ENCODE measurements around the gene CCDC85B. TPM values are rescaled to one million over a fixed set of nuclear protein-coding genes. Genes with fewer than 3 reads are reported as not detected.

Gene CCDC85B
- total RNA-seq, 1 donor from 2014 or later = 46.9 TPM

DNA sequence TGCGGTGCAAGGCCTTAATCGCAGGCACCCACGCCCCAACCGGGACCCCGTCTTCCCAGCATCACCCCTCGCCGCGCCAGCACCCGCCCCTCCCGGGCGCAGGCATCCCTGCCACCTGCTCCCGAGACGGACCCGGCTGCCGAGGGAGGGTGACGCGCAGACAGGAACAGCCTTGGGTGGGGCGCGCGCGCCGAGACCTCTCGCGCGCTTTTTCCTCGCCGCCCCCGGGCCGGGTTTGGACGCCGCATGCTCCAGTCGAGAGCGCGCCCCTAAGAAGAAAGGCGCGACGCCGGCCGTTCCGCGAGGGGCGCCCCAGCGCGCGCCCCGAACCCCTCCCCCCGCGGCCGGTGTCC, 33.0 kb upstream of the CCDC85B start:
- intact Hi-C loops (cut with micrococcal nuclease) = no loop called here

DNA sequence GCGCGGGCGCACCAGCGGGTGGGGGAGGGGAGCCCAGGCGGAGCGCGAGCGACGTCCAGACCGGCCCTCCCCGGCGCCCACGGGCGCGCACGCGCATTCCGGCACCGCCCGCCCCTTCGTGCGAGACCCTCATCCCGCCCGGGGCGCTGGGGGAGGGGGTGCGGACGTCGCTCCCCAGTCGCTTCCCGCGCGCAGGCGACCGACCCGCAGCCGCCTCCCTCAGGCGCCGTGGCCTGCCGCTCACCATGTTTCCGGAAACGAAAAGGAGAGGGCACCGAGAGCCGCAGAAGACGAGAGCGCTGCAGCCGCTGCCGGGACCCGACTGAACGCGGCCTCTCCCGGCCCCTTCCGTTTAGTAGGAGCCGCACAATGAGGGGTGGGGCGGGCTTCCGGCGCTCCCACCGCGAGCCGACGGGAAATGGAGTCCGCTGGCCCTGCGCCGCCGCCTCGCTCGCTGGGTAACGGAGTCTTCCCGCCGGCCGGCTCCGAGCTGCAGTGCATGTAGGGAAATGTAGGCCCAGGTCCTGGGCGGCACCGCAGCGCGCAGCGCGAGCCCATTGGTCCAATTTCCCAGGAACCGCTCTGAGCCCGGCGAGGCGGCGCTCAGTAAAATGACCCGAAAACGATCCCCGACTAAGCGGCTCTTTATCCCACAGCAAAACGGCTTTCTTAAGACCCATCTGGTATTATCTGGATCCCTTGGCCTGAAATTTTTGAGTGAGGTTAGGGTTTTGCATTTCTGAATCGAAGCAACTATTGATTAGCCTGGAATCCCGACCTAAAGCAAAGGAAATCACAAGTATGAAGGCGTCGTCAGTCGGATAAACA, 32.4 kb upstream of the CCDC85B start, which contains the start of gene CFL1:
CFL1 (minus strand) TSS at position 328 of the 828 bp plus-strand sequence; CDS start at position 247, 81 bp downstream.
- intact Hi-C loops (cut with micrococcal nuclease) = loop anchor here (1.0 to 2.0 kb wide), 10 partner anchors 25 to 759 kb away; partner anchors contain the start of genes BANF1, EIF1AD, PCNX3 and RAB1B

DNA sequence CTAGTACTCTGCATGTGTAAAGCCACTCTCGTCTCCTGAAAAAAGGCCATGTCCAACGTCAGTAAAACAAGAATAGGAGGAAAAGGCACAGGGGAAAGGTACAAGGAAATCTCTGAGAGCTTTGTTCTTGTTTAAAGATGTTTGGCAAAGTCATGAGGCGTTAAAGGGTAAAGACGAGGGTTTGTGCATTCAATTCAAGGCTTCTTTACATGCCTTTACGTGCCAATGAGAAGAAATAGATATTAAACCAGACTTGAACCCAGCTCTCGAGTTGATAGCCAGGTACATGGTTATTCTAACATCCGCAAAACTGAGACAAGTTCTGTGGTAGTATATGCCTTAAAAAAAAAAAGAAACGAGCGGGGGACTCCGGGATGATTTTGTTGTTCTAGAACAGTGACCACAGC, 31.8 kb upstream of the CCDC85B start:
- intact Hi-C loops (cut with micrococcal nuclease) = loop anchor here (1.0 to 2.0 kb wide), 16 partner anchors 25 to 758 kb away; partner anchors contain the start of genes BANF1, CCDC85B, DPP3 and EIF1AD

DNA sequence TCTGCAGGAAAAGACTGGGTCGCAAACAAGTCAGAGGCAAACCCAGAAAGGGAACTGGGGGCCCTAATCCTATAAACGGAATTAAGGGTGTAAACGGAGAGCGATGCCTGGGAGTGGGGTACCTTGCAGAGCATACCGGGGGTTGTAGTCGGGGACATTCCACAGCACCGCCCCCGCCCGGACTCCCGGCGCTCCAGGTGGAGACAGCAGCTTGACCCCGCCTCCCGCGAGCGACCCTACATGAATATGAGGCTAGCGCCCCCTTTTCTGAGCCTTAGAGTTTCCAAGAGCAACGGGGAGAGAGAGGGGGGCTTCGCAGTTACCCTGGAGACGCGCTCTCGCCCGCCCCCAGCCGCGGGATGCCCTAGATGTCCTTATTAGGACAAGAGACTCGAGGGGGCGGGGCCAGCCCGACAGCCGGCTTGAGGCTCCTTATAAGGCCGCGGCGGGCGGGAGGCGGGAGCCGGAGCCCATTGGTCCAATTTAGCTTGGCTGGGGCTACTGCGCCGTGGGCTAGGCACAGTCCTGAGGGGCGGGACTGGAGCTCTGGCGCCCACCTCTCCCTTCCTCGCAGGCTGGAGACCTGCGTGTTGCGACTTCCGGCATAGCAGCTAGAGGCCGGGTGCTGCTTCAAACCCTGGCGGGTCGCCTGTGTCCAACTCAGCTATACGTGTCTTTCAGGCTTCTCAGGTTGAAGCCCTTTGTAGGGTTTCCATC, 31.2 kb upstream of the CCDC85B start:
- intact Hi-C loops (cut with micrococcal nuclease) = loop anchor here (1.0 to 2.0 kb wide), 10 partner anchors 25 to 758 kb away; partner anchors contain the start of genes CCDC85B, DPP3, FOSL1 and KAT5

DNA sequence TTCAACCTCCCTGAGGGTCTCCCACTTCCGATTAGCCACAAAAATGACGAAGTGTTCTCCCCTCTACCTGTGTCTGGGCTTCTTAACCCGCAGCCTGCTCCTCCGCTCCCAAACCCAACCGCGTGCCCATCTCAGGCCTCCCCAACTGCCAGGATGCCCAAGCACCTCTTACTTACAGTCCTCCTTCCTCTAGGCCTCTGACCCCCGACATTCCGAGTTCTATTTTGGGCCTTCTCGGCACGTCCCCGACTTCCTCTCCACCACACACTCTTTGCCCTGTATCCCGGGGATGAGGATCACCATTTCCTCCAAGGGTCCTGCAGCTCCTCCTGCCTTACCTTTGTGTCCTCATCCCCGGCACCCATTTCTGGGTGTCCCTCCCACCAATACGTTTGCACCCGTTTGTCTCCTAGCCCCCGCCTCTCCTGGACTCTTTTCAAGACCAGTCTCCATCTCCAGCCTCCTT, 30.6 kb upstream of the CCDC85B start:
- intact Hi-C loops (cut with micrococcal nuclease) = loop anchor here (1.0 to 2.0 kb wide), 16 partner anchors 13 to 757 kb away; partner anchors contain the start of genes AP5B1, C11orf68, CCDC85B and DPP3

DNA sequence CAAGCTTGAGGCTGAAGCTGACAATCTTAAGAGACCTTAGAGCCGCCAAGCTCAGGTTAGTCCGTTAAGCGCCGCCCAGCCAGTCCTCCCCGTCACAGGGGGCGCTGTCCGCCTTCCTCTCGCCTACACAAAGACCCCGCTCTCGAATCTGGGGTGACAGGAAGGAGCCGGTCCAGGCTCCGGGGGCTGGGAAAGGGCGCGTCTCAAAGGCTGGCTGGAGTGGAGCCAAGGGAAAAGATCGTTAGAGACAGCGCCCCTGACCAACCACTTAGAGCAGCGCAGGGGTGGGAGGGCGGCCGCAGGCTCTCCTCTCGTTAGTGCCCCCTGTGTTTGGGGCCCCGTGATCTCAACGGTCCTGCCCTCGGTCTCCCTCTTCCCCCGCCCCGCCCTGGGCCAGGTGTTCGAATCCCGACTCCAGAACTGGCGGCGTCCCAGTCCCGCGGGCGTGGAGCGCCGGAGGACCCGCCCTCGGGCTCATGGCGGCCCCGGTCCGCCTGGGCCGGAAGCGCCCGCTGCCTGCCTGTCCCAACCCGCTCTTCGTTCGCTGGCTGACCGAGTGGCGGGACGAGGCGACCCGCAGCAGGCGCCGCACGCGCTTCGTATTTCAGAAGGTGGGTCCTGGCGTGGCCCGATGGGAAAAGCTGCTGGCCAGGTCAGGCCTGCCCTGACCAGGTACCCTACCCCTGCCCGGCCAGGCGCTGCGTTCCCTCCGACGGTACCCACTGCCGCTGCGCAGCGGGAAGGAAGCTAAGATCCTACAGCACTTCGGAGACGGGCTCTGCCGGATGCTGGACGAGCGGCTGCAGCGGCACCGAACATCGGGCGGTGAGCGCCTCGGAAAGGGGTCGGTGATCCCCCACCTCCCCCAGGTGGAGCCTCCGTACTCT, 30.0 kb upstream of the CCDC85B start, which contains the start of gene MUS81:
MUS81 (plus strand) TSS at position 156 of the 887 bp plus-strand sequence; CDS start at position 477, 321 bp downstream.
- intact Hi-C loops (cut with micrococcal nuclease) = loop anchor here (1.0 kb wide), 6 partner anchors 13 to 290 kb away; partner anchors contain the start of genes AP5B1, C11orf68, DRAP1 and SF3B2

DNA sequence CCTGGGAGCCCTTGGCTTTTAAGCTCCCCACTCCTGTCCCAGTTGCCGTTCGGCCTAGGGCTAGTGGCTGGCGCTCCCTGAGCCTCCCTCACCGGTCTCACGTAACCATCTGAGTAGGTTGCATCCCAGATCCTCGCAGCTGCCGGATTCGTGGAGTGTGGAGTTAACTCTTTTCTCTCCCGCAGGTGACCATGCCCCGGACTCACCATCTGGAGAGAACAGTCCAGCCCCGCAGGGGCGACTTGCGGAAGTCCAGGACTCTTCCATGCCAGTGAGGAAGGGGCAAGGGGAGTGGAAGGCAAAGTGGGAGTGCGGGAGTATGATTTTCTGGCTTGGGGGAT, 29.3 kb upstream of the CCDC85B start:
- intact Hi-C loops (cut with micrococcal nuclease) = no loop called here

DNA sequence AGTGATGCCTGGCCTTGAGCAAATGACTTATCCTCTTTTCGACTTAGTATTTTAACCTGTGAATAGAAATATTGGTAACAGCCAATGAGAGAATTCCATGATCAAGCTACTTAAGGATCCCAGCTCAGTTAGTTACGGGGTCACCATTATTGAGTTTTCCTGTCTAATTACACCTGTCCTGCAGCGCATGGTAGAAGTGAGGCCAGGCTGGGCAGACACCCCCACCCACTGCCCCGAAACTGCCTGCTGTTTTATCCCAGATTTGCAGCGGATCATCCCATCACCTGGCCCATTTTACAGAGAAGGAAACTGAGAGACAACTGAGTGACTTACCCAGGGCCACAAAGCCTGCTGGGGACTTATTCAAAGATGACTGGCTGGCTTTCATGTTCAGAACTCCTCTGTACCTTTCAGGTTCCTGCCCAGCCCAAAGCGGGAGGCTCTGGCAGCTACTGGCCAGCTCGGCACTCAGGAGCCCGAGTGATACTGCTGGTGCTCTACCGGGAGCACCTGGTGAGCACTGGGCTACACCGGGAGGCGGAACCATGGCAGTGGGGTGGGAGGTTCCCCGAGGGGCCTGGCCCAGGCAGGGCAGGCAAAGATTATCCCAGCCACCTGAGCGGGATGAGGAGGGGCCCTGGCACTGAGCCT, 28.8 kb upstream of the CCDC85B start:
- intact Hi-C loops (cut with micrococcal nuclease) = no loop called here

DNA sequence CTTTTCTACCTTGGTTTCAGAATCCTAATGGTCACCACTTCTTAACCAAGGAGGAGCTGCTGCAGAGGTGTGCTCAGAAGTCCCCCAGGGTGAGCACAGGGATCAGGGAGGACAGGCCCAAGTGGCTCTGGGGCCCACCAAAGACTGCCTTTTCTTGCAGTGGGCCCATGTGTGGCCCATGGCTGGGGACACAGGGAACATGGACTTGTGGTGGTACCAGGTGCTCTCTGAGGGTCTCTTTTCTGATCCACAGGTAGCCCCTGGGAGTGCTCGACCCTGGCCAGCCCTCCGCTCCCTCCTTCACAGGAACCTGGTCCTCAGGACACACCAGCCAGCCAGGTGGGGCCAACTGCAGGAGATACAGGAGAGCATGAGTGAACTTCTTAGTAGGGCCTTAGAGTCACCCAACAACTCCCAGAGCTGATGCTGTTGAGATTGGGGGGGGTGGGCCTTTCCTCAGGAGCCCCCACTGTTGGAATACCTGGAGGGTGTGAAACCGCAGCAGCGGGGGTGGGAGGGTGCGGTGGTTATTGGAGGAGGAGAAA, 28.2 kb upstream of the CCDC85B start:
- intact Hi-C loops (cut with micrococcal nuclease) = no loop called here

DNA sequence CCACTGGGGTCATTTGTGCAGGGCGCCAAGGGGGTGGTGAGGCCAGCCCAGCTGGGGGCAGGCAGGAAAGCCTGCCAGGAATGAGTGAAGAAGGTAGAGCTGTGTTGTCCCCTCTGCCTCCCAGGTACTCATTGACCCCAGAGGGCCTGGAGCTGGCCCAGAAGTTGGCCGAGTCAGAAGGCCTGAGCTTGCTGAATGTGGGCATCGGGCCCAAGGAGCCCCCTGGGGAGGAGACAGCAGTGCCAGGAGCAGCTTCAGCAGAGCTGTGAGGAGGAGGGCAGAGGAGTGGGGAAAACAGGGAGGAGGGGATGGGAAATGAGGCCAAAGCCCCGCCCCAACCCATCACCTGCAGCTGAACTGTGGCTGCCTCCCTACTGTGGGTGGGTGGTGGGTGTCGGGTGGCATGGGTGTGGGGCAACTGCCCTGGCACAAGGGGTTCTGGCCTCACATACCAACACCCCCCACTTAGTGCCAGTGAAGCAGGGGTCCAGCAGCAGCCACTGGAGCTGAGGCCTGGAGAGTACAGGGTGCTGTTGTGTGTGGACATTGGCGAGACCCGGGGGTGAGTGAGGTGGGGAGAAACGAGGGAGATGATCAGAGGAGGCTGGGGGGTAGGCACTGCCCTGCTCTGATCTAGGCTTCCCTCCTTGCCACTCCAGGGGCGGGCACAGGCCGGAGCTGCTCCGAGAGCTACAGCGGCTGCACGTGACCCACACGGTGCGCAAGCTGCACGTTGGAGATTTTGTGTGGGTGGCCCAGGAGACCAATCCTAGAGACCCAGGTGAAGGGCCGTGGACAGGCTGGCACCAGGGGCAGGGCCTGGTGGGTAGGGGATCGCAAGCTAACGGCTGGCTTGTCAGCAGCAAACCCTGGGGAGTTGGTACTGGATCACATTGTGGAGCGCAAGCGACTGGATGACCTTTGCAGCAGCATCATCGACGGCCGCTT, 27.3 kb upstream of the CCDC85B start:
- intact Hi-C loops (cut with micrococcal nuclease) = no loop called here

DNA sequence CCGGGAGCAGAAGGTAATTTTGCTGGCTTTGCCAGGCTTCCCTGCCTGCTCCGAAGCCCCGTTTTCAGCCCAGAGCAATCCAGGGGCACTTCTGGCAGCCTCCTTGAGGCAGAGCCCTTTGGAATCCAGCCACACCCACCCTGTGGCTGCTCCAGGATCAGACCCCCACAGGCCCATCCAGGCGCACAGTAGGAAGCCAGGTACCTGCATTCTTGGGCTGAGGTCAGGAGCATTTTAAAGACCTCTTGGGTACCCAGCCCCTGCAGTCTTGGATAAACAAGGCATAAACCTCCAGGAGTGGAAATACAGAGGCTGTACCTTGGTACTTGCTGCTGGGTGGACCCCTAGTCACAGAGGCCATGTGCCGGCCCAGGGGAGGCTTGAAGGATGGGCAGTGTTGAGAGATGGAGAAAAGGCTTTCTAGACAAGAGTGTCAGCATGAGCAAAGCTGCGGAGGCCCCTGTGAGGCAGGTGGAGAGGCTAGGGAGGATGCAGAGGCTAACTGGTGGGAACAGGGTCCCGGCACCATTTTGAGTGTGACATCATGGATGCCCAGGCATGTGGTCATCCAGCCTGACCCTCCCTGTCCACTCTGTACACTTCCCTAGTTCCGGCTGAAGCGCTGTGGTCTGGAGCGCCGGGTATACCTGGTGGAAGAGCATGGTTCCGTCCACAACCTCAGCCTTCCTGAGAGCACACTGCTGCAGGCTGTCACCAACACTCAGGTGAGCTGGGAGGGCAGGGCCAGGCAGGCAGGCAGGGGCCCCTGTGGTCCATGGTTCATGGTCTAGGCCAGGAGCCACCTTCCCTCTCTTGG, 26.4 kb upstream of the CCDC85B start:
- intact Hi-C loops (cut with micrococcal nuclease) = no loop called here

DNA sequence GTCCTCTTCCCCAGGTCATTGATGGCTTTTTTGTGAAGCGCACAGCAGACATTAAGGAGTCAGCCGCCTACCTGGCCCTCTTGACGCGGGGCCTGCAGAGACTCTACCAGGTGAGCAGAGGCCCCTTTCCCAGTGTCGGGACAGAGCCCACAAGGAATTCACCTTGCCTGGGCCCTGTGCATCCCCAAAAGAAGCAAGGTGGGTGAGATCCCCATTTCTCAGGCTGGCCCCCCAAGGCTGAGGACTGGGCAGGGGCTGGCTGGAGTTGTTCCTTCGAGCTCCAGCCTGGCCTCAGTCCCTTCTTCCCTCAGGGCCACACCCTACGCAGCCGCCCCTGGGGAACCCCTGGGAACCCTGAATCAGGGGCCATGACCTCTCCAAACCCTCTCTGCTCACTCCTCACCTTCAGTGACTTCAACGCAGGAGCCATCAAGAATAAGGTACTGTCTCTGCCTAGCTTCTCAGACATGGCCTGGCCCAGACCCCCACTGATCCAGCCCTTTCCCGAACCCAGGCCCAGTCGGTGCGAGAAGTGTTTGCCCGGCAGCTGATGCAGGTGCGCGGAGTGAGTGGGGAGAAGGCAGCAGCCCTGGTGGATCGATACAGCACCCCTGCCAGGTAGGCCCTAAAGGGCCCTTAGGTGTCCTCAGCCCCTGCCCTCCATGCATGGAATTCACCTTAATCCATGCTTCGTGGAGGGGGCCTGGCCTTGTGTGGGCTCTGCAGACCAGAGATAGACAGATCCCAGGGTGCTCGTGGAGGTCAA, 25.6 kb upstream of the CCDC85B start:
- intact Hi-C loops (cut with micrococcal nuclease) = no loop called here

DNA sequence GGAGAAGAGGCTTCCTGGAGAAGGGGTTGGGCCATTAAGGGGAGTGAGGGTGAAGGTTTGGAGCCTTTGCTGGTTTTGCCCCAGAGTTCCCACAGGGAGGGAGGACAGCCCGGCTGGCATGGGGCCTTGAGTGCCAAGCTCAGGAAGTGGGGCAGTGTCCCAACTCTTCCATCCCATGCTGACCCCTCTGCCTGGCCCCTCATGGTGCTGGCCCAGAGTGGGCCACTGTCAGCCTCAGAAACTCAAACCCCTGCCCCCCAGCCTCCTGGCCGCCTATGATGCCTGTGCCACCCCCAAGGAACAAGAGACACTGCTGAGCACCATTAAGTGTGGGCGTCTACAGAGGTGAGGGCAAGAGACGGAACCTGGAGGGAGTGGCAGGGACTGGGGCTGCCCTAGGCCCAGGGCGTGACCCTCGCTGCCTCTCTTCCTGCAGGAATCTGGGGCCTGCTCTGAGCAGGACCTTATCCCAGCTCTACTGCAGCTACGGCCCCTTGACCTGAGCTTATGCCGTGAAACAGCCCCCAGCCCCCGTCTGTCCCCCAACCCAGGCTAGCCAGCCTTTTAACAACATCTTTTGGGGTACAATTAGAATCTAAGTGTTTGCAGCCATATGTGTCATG, 24.8 kb upstream of the CCDC85B start:
- intact Hi-C loops (cut with micrococcal nuclease) = no loop called here

DNA sequence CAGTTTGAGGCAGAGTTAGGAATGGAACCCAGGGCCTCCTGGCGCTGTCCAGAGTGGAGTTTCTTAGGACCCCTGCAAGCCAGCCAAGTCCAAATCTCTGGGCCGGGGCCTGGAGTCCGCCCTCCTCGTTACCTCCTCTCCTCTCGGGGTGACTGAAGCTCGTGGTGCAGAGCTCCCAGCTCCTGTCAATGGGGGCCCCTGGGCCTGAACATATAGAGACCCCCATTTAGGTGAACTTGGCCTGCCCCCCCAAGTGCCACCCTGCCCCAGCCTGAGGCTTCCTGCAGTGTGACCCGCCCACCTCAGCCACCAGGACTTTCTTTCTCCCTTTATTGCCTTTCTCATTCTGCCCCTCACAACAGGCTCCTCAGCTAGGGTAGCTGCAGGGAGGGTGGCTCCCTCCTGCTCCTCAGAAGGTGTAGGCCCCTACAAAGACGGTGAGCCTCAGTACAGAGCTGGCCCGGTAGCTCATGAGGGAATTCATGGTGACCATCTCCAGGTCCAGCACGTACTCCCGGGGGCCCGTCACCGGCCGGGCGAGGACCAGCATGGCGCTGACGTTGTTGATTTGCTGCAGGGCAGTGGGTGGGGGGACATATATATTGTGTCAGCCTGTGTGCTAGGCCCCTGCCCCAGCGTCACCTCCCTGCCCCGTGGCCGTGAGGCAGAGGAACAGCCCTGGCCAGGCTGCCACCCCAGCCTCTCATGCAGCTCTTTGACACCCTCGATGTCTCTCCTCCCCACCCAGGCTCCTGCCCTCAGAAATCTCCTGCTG, 23.8 kb upstream of the CCDC85B start:
- intact Hi-C loops (cut with micrococcal nuclease) = no loop called here

DNA sequence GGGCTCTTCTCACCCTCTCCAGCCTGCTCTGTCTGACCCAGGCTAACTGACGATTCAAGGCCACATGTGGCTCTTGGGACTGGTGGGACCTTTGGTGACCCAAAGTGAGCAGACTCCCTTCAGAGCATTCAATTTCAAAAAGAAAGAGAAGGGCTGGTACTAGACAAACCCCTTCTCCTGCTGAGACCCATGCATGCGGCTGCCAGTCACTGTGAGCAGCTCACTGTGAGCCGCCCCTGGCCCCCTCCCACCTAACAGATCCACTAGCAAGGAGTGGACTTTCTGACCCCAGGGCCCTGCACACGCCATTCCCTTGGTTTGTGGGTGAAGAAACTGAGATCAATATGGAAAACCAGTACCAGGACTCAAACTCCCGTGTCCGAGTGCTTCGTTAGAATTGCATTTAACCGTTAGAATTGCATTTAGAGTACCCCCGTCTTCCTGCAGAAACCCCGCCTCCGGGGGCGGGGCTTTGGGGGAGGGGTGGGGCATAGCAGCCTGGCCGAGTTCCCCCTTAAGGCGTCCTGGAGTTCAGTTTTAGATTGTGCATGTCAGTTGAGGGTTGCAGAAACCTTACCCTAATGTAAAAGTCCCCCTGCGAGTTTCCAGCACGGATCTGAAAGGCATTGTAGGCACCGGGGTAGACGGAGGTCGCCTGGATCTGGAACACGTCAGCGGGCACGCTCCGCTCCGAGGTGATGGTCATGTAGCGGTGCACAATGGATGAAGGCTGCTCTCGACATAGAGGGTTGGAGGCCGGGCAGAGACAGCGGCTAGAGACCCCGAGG, 23.0 kb upstream of the CCDC85B start:
- intact Hi-C loops (cut with micrococcal nuclease) = no loop called here
